Muscle layer of duodenum (tissue), 2 donors: Measurements from ENCODE around the gene TPM2.

Experiments used
- H3K27ac ChIP-seq: one replicate; pipeline ENCODE4 v1.7.0; 2013; ENCODE audit warnings: mild to moderate bottlenecking, low read length
- H3K27me3 ChIP-seq: one replicate; pipeline ENCODE4 v1.7.0; 2013; ENCODE audit warnings: low read depth, mild to moderate bottlenecking, control low read depth, low read length
- H3K36me3 ChIP-seq, 2 donors: one replicate each; pipeline ENCODE4 v1.7.0; 2013; ENCODE audit warnings: low read length in 2 of 2, control low read depth in 1 of 2, mild to moderate bottlenecking in 1 of 2; ENCODE audit not compliant: insufficient read depth in 2 of 2, control insufficient read depth in 1 of 2
- H3K4me1 ChIP-seq, 2 donors: one replicate each; pipeline ENCODE4 v1.7.0; 2013; ENCODE audit warnings: low read length in 2 of 2, mild to moderate bottlenecking in 2 of 2, control low read depth in 1 of 2, moderate library complexity in 1 of 2; ENCODE audit not compliant: insufficient read depth in 2 of 2, control insufficient read depth in 1 of 2
- H3K4me3 ChIP-seq, 2 donors: one replicate each; pipeline ENCODE4 v1.7.0; 2013; ENCODE audit warnings: low read length in 2 of 2, low read depth in 1 of 2, mild to moderate bottlenecking in 1 of 2
- H3K9me3 ChIP-seq, 2 donors: one replicate each; pipeline ENCODE4 v1.7.0; 2013; ENCODE audit warnings: low read length in 2 of 2, control low read depth in 1 of 2, mild to moderate bottlenecking in 1 of 2; ENCODE audit not compliant: control insufficient read depth in 1 of 2
- donor health status: healthy.

Gene TPM2

GRCh38 chr9:35691334-35691650 is 1.6 kb upstream of the TPM2 start:
- peak overlapping the region; percentile 97 for H3K27ac ChIP-seq

GRCh38 chr9:35690614-35691333 is 1.0 kb upstream of the TPM2 start:
- peaks cover 2 to 17% of the 10 kb centered on the region in 2 donors for H3K36me3 ChIP-seq
- peak overlapping the region; percentile 65 to 78 for H3K4me3 ChIP-seq
- H3K4me1 ChIP-seq: peaks cover 0 to 7% of the 10 kb centered on the region in 2 donors
- H3K27ac ChIP-seq: peak overlapping the region; percentile 97
- H3K27me3 ChIP-seq: no peaks in the 10 kb centered on the region
- no peaks in the 10 kb centered on the region for H3K9me3 ChIP-seq

More at GRCh38 chr9:35691334-35691650, 1.6 kb upstream of the TPM2 start:
- peak overlapping the region; percentile 65 to 78 for H3K4me3 ChIP-seq
- peaks cover 0 to 9% of the 10 kb centered on the region in 2 donors for H3K4me1 ChIP-seq
- H3K36me3 ChIP-seq: peaks cover 4 to 18% of the 10 kb centered on the region in 2 donors
- H3K27me3 ChIP-seq: no peaks in the 10 kb centered on the region
- no peaks in the 10 kb centered on the region for H3K9me3 ChIP-seq

- Histone ChIP-seq H3K4me1 (peaks cover 0 to 12% of the 10 kb centered on the region in 2 donors), H3K4me3 (peak overlapping the region; percentile 56 to 78), H3K27me3 (no peaks in the 10 kb centered on the region), H3K36me3 (peaks cover 0 to 22% of the 10 kb centered on the region in 2 donors), H3K9me3 (no peaks in the 10 kb centered on the region), H3K27ac (peak overlapping the region; percentile 74)
Measured at GRCh38 chr9:35690294-35690613, 529 bp upstream of the TPM2 start.

GRCh38 chr9:35688558-35689541 is 875 bp downstream of the TPM2 start:
- H3K36me3 ChIP-seq: peaks cover 10 to 35% of the 10 kb centered on the region in 2 donors
- H3K27ac ChIP-seq: peak overlapping the region; percentile 94
- no peaks in the 10 kb centered on the region for H3K27me3 ChIP-seq
- no peaks in the 10 kb centered on the region for H3K9me3 ChIP-seq
- peak overlapping the region; percentile 71 to 78 for H3K4me3 ChIP-seq
- H3K4me1 ChIP-seq: peaks cover 0 to 22% of the 10 kb centered on the region in 2 donors

GRCh38 chr9:35687972-35688557 is 1.7 kb downstream of the TPM2 start:
- no peaks in the 10 kb centered on the region for H3K27me3 ChIP-seq
- peaks cover 0 to 29% of the 10 kb centered on the region in 2 donors for H3K4me1 ChIP-seq
- H3K4me3 ChIP-seq: peak overlapping the region; percentile 71 to 78
- H3K27ac ChIP-seq: peak overlapping the region; percentile 94
- H3K36me3 ChIP-seq: peaks cover 17 to 43% of the 10 kb centered on the region in 2 donors
- no peaks in the 10 kb centered on the region for H3K9me3 ChIP-seq

- Histone ChIP-seq H3K4me3 (peak overlapping the region; percentile 71 to 78), H3K27ac (peak overlapping the region; percentile 94), H3K9me3 (no peaks in the 10 kb centered on the region), H3K27me3 (no peaks in the 10 kb centered on the region), H3K4me1 (peaks cover 0 to 36% of the 10 kb centered on the region in 2 donors), H3K36me3 (peaks cover 25 to 51% of the 10 kb centered on the region in 2 donors)
Measured at GRCh38 chr9:35687306-35687705, 2.4 kb downstream of the TPM2 start.

- Histone ChIP-seq H3K36me3 (peaks cover 26 to 51% of the 10 kb centered on the region in 2 donors), H3K27ac (peak overlapping the region; percentile 94), H3K9me3 (no peaks in the 10 kb centered on the region), H3K27me3 (no peaks in the 10 kb centered on the region), H3K4me1 (peaks cover 0 to 36% of the 10 kb centered on the region in 2 donors), H3K4me3 (peak overlapping the region; percentile 71 to 78)
Measured at GRCh38 chr9:35686222-35687203, 3.2 kb downstream of the TPM2 start.

- peak overlapping the region; percentile 32 to 78 for H3K4me3 ChIP-seq
- H3K27me3 ChIP-seq: no peaks in the 10 kb centered on the region
- peaks cover 0 to 33% of the 10 kb centered on the region in 2 donors for H3K4me1 ChIP-seq
- H3K36me3 ChIP-seq: peaks cover 26 to 47% of the 10 kb centered on the region in 2 donors
- no peak overlapping the region for H3K27ac ChIP-seq
- no peaks in the 10 kb centered on the region for H3K9me3 ChIP-seq
Measured at GRCh38 chr9:35685506-35685905, 4.2 kb downstream of the TPM2 start.

- Histone ChIP-seq H3K27ac (peak overlapping the region; percentile 47), H3K4me3 (peak overlapping the region; percentile 32 to 78), H3K36me3 (peaks cover 26 to 43% of the 10 kb centered on the region in 2 donors), H3K9me3 (no peaks in the 10 kb centered on the region), H3K27me3 (no peaks in the 10 kb centered on the region), H3K4me1 (peaks cover 0 to 33% of the 10 kb centered on the region in 2 donors)
Measured at GRCh38 chr9:35684921-35685320, 4.8 kb downstream of the TPM2 start.

GRCh38 chr9:35683323-35683722 is 6.4 kb downstream of the TPM2 start:
- H3K9me3 ChIP-seq: no peaks in the 10 kb centered on the region
- peaks cover 26 to 43% of the 10 kb centered on the region in 2 donors for H3K36me3 ChIP-seq
- no peaks in the 10 kb centered on the region for H3K27me3 ChIP-seq
- H3K4me3 ChIP-seq: peak overlapping the region; percentile 7 to 78
- peaks cover 0 to 33% of the 10 kb centered on the region in 2 donors for H3K4me1 ChIP-seq
- H3K27ac ChIP-seq: no peak overlapping the region
